Epithelial cell of proximal tubule (primary cell): ENCODE measurements around the gene AGRN. TPM values are rescaled to one million over a fixed set of nuclear protein-coding genes. Genes with fewer than 3 reads are reported as not detected.
A peak's percentile ranks its signal among the peaks of the same experiment; 100 is the strongest.
"Not testable (repeated sequence)": the region's sequence is repeated elsewhere in the genome, so short reads cannot be mapped to it uniquely, and the experiment has no call there.

Experiments used
- DNase-seq: peaks from one replicate; pipeline ENCODE4 v3.0.0-alpha.2; 2011; ENCODE audit warnings: low read depth
- H3K4me3 ChIP-seq: 2 replicates; pipeline ENCODE4 v1.5.1; 2011; ENCODE audit warnings: low read depth, mild to moderate bottlenecking, low read length
- CTCF ChIP-seq: conservative IDR thresholded peaks from 2 replicates; pipeline ENCODE4 v1.5.1; 2012; ENCODE audit warnings: low read depth, mild to moderate bottlenecking, low read length
- total RNA-seq: library from RNA; depleted of rRNA; stranded (reverse); fragments of >200 nt; gene quantifications from 2 replicates; pipeline ENCODE4 v1.2.3, GENCODE V29; 2015

Gene AGRN
- total RNA-seq, 1 donor from 2014 or later, result 462 TPM

DNA sequence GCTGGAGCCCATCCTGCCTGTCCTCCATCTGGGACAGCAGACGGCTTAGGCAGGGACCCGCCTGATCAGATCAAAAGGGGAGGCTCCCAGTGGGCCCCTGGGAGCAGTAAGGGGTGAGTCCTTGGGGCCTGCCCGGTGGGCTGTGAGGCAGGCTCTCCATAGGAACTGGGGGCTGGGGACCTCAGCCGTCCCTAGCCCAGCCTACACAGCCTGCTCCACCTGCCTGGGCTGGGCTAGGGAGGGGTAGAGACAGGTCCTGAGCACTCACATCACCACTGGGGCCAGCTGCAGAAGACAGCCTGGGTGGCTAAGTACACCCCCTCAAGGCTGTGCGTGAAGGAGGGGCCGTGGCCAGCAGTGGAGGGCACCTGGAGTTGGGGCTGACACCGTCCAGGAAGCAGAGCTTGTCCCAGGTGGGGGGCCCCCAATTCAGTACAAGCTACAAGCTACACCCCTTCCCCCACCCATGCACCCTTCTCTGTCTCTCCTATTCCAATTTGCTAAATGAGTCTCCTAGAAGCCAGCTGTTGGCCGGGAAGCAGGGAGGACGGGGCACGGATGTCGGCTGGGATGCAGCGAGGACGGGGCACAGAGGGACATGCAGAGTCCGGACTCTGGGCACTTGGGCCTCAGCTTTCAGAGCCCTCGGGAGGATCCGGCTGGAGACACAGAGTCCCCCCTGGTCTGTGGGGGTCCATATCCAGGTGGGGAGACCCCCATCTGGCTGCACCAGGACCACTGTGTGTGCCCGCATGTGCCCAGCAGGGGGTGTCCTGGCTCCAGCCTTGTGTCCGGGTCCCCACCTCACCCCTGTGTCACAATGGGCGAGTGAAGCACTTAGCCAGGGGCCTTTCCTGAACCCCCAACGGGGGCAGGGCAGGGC is 4.9 kb upstream of the AGRN start:
- TF ChIP-seq CTCF, result peak; percentile 56
- H3K4me3 ChIP-seq, result no peak overlapping the region

GRCh38 chr1:1017397-1018320 is 2.3 kb upstream of the AGRN start:
- DNase-seq, H3K4me3 ChIP-seq: not testable (repeated sequence)

More for the DNA sequence above, 4.9 kb upstream of the AGRN start:
- DNase-seq, result no peak

- not testable (repeated sequence) for DNase-seq, H3K4me3 ChIP-seq
Observed at GRCh38 chr1:1018321-1018685, 1.6 kb upstream of the AGRN start.

DNA sequence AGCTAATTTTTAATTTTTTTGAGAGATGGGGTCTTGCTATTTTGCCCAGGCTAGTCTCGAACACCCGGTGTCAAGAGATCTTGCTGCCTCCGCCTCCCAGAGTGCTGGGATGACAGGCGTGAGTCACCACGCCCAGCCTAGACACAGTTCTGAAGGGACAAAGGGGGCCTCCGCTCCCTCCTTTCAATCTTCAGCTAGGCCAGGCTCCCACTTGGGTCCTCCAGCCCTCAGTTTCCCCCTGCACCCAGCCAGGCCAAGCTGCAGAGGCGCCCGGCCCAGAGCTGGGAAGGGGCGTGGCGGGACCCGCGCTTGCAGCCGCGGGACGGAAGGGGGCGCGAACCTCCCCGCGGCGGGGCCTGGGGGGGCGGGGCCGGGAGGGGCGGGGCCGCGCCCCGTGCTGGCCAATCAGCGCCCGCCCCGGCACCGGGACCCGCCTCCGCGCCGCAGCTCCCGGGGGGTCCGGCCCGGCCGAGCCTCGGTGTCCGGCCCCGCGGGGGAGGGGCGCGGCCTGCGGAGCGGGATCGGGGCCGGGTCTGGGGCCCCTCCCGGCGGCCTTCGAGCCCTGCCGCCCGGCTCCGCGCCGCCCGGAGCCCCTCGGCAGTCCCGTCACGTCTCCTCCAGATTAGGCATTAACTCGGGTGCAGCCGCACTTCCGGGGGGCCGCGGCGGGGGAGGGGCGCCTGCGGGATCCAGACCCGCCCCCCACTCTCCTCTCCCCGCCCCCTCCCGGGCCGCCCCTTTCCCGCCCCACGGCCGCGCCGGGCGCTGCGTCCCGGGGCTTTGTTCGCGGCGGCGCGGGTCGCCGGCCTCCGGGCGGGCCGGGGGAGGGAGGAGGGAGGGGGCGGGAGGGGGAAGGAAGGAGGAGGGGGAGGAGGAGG is 559 bp upstream of the AGRN start:
- no peak for DNase-seq
- H3K4me3 ChIP-seq, result peak overlapping the region; percentile 36
- TF ChIP-seq CTCF, result peak; percentile 38

DNA sequence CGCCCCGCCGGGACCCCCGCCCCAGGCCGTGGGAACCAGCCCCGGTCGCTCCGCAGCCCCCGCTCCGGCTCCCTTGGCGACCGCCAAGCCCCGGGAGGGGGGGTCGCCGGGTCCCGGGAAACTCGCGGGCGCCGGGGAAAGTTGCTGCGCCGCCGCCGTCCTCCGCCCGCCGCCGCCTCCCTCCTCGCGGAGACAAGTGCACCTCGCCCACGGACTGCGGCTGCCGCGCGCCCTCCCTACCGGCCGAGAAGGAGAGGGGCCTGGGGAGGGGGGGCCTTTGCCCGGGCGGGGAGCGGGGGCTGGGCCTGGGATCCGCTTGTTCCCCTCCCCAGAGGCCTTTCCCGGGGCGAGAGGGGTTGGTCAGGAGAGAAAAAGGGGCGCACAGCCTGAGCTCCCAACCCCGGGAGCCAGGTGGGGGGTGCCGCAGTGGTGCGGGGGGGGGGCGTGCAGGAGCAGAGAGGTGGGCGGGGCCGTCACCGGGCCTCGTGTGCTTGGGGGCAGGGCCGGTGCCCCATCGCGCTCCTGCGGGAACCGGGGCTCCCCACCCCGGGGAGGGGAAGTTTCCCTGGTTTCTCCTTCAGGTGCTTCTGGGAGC is 592 bp downstream of the AGRN start:
- TF ChIP-seq CTCF, result no peak
- DNase-seq, result no peak
- H3K4me3 ChIP-seq, result peak overlapping the region; percentile 70

DNA sequence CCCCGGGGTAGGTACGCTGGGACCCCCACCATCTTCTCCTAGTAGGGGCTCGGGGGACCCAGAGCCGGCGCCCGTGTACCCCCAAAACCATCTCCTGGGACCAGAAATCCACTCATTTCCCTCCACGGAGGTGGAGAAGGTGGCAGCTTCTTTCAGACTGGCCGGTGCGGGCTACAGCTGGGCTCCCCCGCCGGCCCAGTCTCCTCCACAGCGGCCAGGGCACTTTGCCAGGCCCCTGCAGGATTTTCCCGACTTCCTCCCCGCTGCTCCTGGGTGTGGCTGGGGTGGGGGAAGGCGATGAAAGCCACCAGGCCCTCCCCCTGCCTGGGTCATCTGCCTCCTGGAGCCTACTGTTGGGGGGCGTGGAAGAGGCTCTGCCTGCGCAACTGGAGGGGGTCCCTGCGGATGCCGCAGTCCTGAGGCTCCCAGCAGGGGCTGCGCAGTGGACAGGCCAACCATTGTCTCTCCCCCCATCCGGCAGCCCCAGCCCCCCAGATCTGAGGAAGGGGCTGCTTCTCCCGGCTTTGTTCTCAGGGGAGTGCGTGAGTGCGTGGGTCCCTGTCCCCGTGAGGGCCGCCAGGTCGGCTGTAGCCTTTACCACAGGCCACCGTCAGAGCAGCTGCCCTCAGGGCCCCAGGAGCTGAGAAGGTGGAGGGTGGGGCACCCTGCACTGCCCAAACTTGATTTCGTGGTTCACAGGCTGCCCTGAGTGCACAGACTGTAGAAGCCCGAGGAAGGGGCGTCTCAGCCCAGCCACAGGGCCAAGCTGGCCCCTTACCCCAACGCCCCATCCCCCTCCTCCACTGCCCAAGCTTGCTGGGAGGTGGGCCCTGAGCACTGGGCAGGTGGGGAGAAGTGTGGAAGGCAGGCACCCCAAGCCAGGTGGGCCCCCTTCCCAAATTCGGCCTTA is 1.3 kb downstream of the AGRN start:
- peak overlapping the region; percentile 70 for H3K4me3 ChIP-seq
- no peak for DNase-seq
- no peak for TF ChIP-seq CTCF

DNA sequence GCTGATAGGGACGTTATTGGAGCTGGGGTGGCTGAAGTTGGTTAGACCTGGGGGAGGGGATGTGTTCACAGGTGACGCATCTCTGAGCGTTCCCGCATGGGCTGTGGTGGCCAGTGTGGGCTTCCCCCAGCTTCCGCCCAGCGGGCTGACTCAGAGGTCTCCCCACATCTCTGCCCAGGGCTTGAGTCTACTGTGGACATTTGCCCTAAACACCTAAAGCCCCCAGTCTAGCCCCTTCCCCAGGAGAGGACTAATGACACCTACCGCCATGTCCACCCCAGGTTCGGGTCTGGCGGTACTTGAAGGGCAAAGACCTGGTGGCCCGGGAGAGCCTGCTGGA is 2.0 kb downstream of the AGRN start:
- peak overlapping the region; percentile 70 for H3K4me3 ChIP-seq
- no peak for DNase-seq
- no peak for TF ChIP-seq CTCF
